Peyer's patch (tissue), 4 donors: ENCODE data around the gene TMED1.

Source experiments
- POLR2A ChIP-seq, 2 donors: fragments of 450-650 bp; IDR thresholded peaks; one replicate each; pipeline ENCODE4 v1.5.1; 2017; ENCODE audit warnings: antibody characterized with exemption in 2 of 2, mild to moderate bottlenecking in 2 of 2, moderate library complexity in 2 of 2
- TF ChIP-seq, protein P1 (sequence below), 6 experiments: fragments of 450-650 bp in 4 of 6; fragments of 200-600 bp in 2 of 6; sonication (generic) in 1 of 6; IDR thresholded peaks; one replicate each; pipeline ENCODE4 v1.5.1; 2017 to 2019; ENCODE audit warnings: antibody characterized with exemption in 6 of 6, mild to moderate bottlenecking in 3 of 6, moderate library complexity in 1 of 6

DNA sequence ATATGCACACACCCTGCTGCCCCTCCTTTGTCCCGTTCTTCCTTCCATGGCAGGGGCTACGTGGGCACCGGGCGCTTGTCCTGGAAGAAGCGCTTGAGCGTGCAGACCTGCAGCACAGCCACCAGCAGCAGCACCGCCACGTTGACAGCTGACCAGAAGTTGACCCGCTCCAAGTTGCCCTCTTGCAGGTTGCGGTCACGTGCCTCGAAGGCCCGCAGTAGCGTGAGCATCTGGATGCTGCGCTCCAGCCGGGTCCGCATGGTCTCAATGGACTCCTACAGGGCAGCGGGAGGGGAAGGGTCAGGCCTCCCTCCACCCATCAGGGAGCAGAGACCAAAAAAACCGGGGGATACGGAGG, 3.1 kb downstream of the TMED1 start:
- TF ChIP-seq, protein P1, sequence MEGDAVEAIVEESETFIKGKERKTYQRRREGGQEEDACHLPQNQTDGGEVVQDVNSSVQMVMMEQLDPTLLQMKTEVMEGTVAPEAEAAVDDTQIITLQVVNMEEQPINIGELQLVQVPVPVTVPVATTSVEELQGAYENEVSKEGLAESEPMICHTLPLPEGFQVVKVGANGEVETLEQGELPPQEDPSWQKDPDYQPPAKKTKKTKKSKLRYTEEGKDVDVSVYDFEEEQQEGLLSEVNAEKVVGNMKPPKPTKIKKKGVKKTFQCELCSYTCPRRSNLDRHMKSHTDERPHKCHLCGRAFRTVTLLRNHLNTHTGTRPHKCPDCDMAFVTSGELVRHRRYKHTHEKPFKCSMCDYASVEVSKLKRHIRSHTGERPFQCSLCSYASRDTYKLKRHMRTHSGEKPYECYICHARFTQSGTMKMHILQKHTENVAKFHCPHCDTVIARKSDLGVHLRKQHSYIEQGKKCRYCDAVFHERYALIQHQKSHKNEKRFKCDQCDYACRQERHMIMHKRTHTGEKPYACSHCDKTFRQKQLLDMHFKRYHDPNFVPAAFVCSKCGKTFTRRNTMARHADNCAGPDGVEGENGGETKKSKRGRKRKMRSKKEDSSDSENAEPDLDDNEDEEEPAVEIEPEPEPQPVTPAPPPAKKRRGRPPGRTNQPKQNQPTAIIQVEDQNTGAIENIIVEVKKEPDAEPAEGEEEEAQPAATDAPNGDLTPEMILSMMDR (IDR thresholded peaks at IDR 0.05): no peak
- no peak for TF ChIP-seq POLR2A (IDR thresholded peaks at IDR 0.05)
